DOHH2 (cell line): ENCODE results near the gene TNN.

ENCODE experiments used
- H3F3A ChIP-seq: fragments of 200-600 bp; sonication (generic), shearing (Covaris generic); 2 replicates; pipeline ENCODE4 v1.6.0; 2016; ENCODE audit warnings: antibody characterized with exemption, mild to moderate bottlenecking; ENCODE audit not compliant: control insufficient read depth, insufficient read depth
- H3K27ac ChIP-seq: fragments of 200-600 bp; sonication (generic); 2 replicates; pipeline ENCODE4 v1.5.1; 2014; ENCODE audit warnings: low read depth, mild to moderate bottlenecking, low read length, moderate library complexity
- H3K27me3 ChIP-seq: fragments of 200-600 bp; sonication (generic); 2 replicates; pipeline ENCODE4 v1.6.1; 2014; ENCODE audit warnings: mild to moderate bottlenecking, low read length, mixed read lengths; ENCODE audit not compliant: control insufficient read depth
- H3K36me3 ChIP-seq: fragments of 200-600 bp; sonication (generic); 2 replicates; pipeline ENCODE4 v1.6.1; 2014; ENCODE audit warnings: mild to moderate bottlenecking, low read length, moderate library complexity, mixed read lengths; ENCODE audit not compliant: control insufficient read depth
- H3K4me1 ChIP-seq: fragments of 200-600 bp; sonication (generic); 2 replicates; pipeline ENCODE4 v1.6.1; 2014; ENCODE audit warnings: mild to moderate bottlenecking, low read length, mixed read lengths; ENCODE audit not compliant: control insufficient read depth
- H3K4me2 ChIP-seq: fragments of 200-600 bp; sonication (generic); 2 replicates; pipeline ENCODE4 v1.6.0; 2014; ENCODE audit warnings: mild to moderate bottlenecking, low read length, moderate library complexity
- H3K4me3 ChIP-seq: fragments of 200-600 bp; sonication (generic); 2 replicates; pipeline ENCODE4 v1.5.1; 2014; ENCODE audit warnings: mild to moderate bottlenecking, low read length, mixed read lengths
- H3K79me2 ChIP-seq: fragments of 200-600 bp; sonication (generic); 2 replicates; pipeline ENCODE4 v1.6.1; 2014; ENCODE audit warnings: mild to moderate bottlenecking, low read length, mixed read lengths; ENCODE audit not compliant: control insufficient read depth
- H3K9me2 ChIP-seq: fragments of 200-600 bp; sonication (generic); replicated peaks from 2 replicates; pipeline ENCODE4 v1.6.1; 2014; ENCODE audit warnings: mild to moderate bottlenecking, low read length, mixed read lengths; ENCODE audit not compliant: control insufficient read depth
- H3K9me3 ChIP-seq: fragments of 200-600 bp; sonication (generic); 2 replicates; pipeline ENCODE4 v1.6.1; 2014; ENCODE audit warnings: antibody characterized with exemption, low read length, mixed read lengths; ENCODE audit not compliant: control insufficient read depth, insufficient read depth
- H4K20me1 ChIP-seq: fragments of 200-600 bp; sonication (generic); 2 replicates; pipeline ENCODE4 v1.6.0; 2014; ENCODE audit warnings: low read depth, mild to moderate bottlenecking, antibody characterized with exemption, low read length, moderate library complexity; ENCODE audit not compliant: control insufficient read depth, insufficient read depth
- EZH2phosphoT487 ChIP-seq: fragments of 200-600 bp; sonication (generic); IDR thresholded peaks from 2 replicates; pipeline ENCODE4 v1.6.1; 2017; ENCODE audit warnings: borderline replicate concordance, mild to moderate bottlenecking, antibody characterized with exemption, low read length, moderate library complexity, mixed read lengths
- TF ChIP-seq, protein P1 (sequence below): fragments of 200-600 bp; sonication (generic); IDR thresholded peaks from one replicate; pipeline ENCODE4 v1.5.1; 2014; ENCODE audit warnings: antibody characterized with exemption, mild to moderate bottlenecking, low read depth, low read length; ENCODE audit not compliant: poor library complexity, severe bottlenecking

TNN gene

DNA sequence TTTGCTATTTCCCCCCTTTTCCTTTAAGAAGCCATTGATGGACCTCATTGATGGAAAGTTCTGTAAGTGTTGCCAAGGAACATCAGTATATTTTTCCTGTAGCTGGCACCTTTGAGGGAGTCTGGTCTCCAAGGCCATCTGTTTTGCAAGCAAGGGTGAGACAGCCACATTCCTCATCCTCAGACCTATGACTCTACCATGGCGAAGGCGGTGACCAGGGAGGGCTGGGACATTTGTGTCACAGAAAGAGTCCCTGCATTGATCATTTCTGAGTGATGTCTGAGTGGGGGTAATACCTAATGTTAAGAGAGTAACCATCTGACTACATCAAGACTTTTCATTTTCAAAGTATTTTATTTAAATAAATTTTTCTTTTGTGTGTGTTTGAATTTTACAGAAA is 89.6 kb downstream of the TNN start:
- Histone ChIP-seq H3K9me2 (no peaks in the 10 kb centered on the region), H3K27ac (no peak overlapping the region), H4K20me1 (0 out of 2 replicates have a peak, but pooled peaks cover 2% of the 10 kb centered on the region), H3F3A (peaks cover 12% of the 10 kb centered on the region; the same call in 1 of the 2 replicates), H3K36me3 (peaks cover 34% of the 10 kb centered on the region), H3K9me3 (no peaks in the 10 kb centered on the region), H3K4me1 (peaks cover 23% of the 10 kb centered on the region), H3K79me2 (no peaks in the 10 kb centered on the region), H3K4me3 (no peak overlapping the region), H3K4me2 (no peak overlapping the region), H3K27me3 (peaks cover 14% of the 10 kb centered on the region; the same call in 1 of the 2 replicates)
- TF ChIP-seq, protein P1, sequence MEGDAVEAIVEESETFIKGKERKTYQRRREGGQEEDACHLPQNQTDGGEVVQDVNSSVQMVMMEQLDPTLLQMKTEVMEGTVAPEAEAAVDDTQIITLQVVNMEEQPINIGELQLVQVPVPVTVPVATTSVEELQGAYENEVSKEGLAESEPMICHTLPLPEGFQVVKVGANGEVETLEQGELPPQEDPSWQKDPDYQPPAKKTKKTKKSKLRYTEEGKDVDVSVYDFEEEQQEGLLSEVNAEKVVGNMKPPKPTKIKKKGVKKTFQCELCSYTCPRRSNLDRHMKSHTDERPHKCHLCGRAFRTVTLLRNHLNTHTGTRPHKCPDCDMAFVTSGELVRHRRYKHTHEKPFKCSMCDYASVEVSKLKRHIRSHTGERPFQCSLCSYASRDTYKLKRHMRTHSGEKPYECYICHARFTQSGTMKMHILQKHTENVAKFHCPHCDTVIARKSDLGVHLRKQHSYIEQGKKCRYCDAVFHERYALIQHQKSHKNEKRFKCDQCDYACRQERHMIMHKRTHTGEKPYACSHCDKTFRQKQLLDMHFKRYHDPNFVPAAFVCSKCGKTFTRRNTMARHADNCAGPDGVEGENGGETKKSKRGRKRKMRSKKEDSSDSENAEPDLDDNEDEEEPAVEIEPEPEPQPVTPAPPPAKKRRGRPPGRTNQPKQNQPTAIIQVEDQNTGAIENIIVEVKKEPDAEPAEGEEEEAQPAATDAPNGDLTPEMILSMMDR = no peak
- no peak for TF ChIP-seq EZH2phosphoT487

DNA sequence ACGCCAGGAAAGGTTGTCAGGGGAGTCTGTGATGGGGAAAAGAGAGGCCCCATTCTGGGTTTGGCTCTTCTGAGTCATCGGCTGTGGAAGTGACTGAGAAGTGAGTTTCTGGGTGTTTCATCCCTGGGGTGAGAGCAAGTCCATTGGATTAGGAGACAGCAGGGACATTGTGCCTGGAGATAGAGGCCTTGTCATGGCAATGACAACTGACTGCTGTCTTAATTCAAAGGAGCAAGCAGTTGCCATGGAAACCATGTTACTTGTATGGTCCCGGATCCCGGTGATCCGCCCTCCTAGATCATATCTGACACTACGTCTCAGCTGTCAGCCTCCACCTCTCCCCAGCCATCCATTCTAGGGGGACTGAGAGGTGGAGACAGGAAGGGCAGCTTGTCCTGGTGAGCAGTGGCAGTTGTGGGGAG is 90.5 kb downstream of the TNN start:
- H4K20me1 ChIP-seq = 0 out of 2 replicates have a peak, but pooled peaks cover 2% of the 10 kb centered on the region
- no peaks in the 10 kb centered on the region for H3K9me2 ChIP-seq
- no peak overlapping the region for H3K4me3 ChIP-seq
- no peak overlapping the region for H3K4me2 ChIP-seq
- no peak overlapping the region for H3K27ac ChIP-seq
- peaks cover 21% of the 10 kb centered on the region for H3K4me1 ChIP-seq
- peaks cover 43% of the 10 kb centered on the region for H3K36me3 ChIP-seq
- TF ChIP-seq, protein P1 = no peak
- TF ChIP-seq EZH2phosphoT487 = no peak
- peaks cover 12% of the 10 kb centered on the region; the same call in 1 of the 2 replicates for H3F3A ChIP-seq
- no peaks in the 10 kb centered on the region for H3K9me3 ChIP-seq
- no peaks in the 10 kb centered on the region for H3K79me2 ChIP-seq
- H3K27me3 ChIP-seq = peaks cover 6% of the 10 kb centered on the region; the same call in 1 of the 2 replicates

DNA sequence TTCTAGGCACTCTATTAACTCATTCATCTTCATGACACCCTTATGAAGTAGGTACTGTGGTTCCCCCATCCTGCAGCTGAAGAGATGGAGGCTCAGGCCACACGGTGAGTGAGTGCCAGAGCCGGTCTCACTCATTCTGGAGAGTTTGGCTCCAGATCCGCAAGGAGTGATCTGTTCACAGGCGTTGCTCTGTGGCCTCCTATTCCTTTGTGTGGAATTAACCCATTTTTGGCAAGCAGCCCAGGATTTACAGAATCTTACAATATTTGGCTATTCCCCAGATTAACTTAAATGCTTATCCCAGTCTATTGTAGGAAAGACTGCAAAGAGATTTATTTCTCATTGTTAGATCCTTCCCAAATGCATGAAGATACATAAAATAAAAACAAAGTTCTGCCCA is 95.3 kb downstream of the TNN start:
- H3K4me3 ChIP-seq = no peak overlapping the region
- no peak overlapping the region for H3K27ac ChIP-seq
- H4K20me1 ChIP-seq = no peaks in the 10 kb centered on the region
- peaks cover 88% of the 10 kb centered on the region for H3K36me3 ChIP-seq
- peaks cover 8% of the 10 kb centered on the region for H3K79me2 ChIP-seq
- H3K27me3 ChIP-seq = no peaks in the 10 kb centered on the region
- H3K4me2 ChIP-seq = no peak overlapping the region
- H3K9me3 ChIP-seq = no peaks in the 10 kb centered on the region
- H3F3A ChIP-seq = peaks cover 8% of the 10 kb centered on the region
- no peaks in the 10 kb centered on the region for H3K9me2 ChIP-seq
- TF ChIP-seq, protein P1 = no peak
- TF ChIP-seq EZH2phosphoT487 = no peak
- no peaks in the 10 kb centered on the region for H3K4me1 ChIP-seq
